Erythroblast (primary cell): Measurements from ENCODE around the gene NF1.
"Not testable (repeated sequence)": the region's sequence is repeated elsewhere in the genome, so short reads cannot be mapped to it uniquely, and the experiment has no call there.

Source experiments
- GATA1 ChIP-seq: IDR thresholded peaks from 2 replicates; pipeline ENCODE4 v1.6.1; 2011; ENCODE audit warnings: low read depth, mild to moderate bottlenecking, control low read depth, low read length, moderate library complexity
- POLR2A ChIP-seq: IDR thresholded peaks from 2 replicates; pipeline ENCODE4 v1.6.1; 2011; ENCODE audit warnings: mild to moderate bottlenecking, low read length

GRCh38 chr17:31178951-31179350 lies 84.2 kb downstream of the NF1 start:
- TF ChIP-seq POLR2A, GATA1: not testable (repeated sequence)
